SK-N-SH (cell line): ENCODE data around the gene TACSTD2. TPM values are rescaled to one million over a fixed set of nuclear protein-coding genes. Genes with fewer than 3 reads are reported as not detected.
"Not testable (repeated sequence)": the region's sequence is repeated elsewhere in the genome, so short reads cannot be mapped to it uniquely, and the experiment has no call there.

Experiments
- CTCF ChIA-PET: fragments of 300-600, 350-600 bp; formaldehyde crosslinking; extraction: SDS; loops from one replicate; lab custom pipeline; 2021; lab: Yijun Ruan, JAX
- POLR2A ChIA-PET: fragments of 350-600 bp; sonication (Branson Sonifier 250); formaldehyde crosslinking; extraction: SDS; loops from one replicate; lab custom pipeline; 2020; ENCODE audit warnings: antibody characterized with exemption, inconsistent platforms; lab: Yijun Ruan, JAX
- DNase-seq: peaks from one replicate; pipeline ENCODE4 v3.0.0; 2012
- H2AFZ ChIP-seq: fragments of 200-600 bp; sonication (generic); 2 replicates; pipeline ENCODE4 v1.8.1; 2016; ENCODE audit warnings: antibody characterized with exemption, mild to moderate bottlenecking, low read depth
- H3F3A ChIP-seq: fragments of 200-600 bp; sonication (generic); replicated peaks from 2 replicates; pipeline ENCODE3; 2016; ENCODE audit warnings: antibody characterized with exemption, mild to moderate bottlenecking; ENCODE audit not compliant: insufficient read depth
- H3K27ac ChIP-seq, 2 experiments: fragments of 200-500 bp in 1 of 2; fragments of 200-600 bp in 1 of 2; sonication (Bioruptor generic) in 1 of 2; sonication (generic), shearing (Covaris generic) in 1 of 2; 2 replicates each; pipeline versions ENCODE4 v1.5.1 to v1.6.1; 2014 to 2016; ENCODE audit warnings: low read depth in 2 of 2, inconsistent platforms in 1 of 2, low read length in 1 of 2, mild to moderate bottlenecking in 1 of 2, mixed read lengths in 1 of 2
- H3K27me3 ChIP-seq: fragments of 200-600 bp; sonication (generic), shearing (Covaris generic); 2 replicates; pipeline ENCODE4 v1.6.1; 2016; ENCODE audit warnings: mixed run types; ENCODE audit not compliant: insufficient read depth
- H3K36me3 ChIP-seq, 2 experiments: fragments of 200-500 bp in 1 of 2; fragments of 200-600 bp in 1 of 2; sonication (Bioruptor generic) in 1 of 2; sonication (generic) in 1 of 2; replicated peaks in 1 of 2; 2 replicates each; pipeline versions ENCODE3 to v1.5.1; 2014 to 2016; ENCODE audit warnings: low read length in 1 of 2, mild to moderate bottlenecking in 1 of 2; ENCODE audit not compliant: insufficient read depth in 2 of 2, control insufficient read depth in 1 of 2
- H3K4me1 ChIP-seq, 2 experiments: fragments of 200-500 bp in 1 of 2; fragments of 200-600 bp in 1 of 2; sonication (Bioruptor generic) in 1 of 2; sonication (generic), shearing (Covaris generic) in 1 of 2; 2 replicates each; pipeline versions ENCODE4 v1.5.1 to v1.6.1; 2014 to 2016; ENCODE audit warnings: low read depth in 1 of 2, low read length in 1 of 2, mixed run types in 1 of 2; ENCODE audit not compliant: insufficient read depth in 2 of 2, control insufficient read depth in 1 of 2
- H3K4me2 ChIP-seq: fragments of 200-600 bp; sonication (generic), shearing (Covaris generic); 2 replicates; pipeline ENCODE4 v1.6.1; 2017; ENCODE audit warnings: mixed run types
- H3K4me3 ChIP-seq, 2 experiments: fragments of 200-500 bp in 1 of 2; fragments of 200-600 bp in 1 of 2; sonication (Bioruptor generic) in 1 of 2; sonication (generic), shearing (Covaris generic) in 1 of 2; 2 replicates each; pipeline versions ENCODE4 v1.5.1 to v1.8.1; 2014 to 2016; ENCODE audit warnings: low read depth in 2 of 2, inconsistent platforms in 1 of 2, low read length in 1 of 2, mild to moderate bottlenecking in 1 of 2, mixed read lengths in 1 of 2, moderate library complexity in 1 of 2
- H3K79me2 ChIP-seq: fragments of 200-600 bp; sonication (generic); 2 replicates; pipeline ENCODE4 v1.8.1; 2017; ENCODE audit warnings: mild to moderate bottlenecking; ENCODE audit not compliant: insufficient read depth
- H3K9ac ChIP-seq: fragments of 200-600 bp; sonication (generic); 2 replicates; pipeline ENCODE4 v1.6.1; 2017; ENCODE audit warnings: mixed run types
- H3K9me2 ChIP-seq: fragments of 200-600 bp; sonication (generic); 2 replicates; pipeline ENCODE4 v1.6.1; 2017; ENCODE audit warnings: mixed run types
- H3K9me3 ChIP-seq: fragments of 200-600 bp; sonication (generic); 2 replicates; pipeline ENCODE4 v1.6.1; 2017; ENCODE audit warnings: mixed run types, mild to moderate bottlenecking, moderate library complexity
- H4K20me1 ChIP-seq: fragments of 200-600 bp; sonication (generic); 2 replicates; pipeline ENCODE4 v1.6.1; 2017; ENCODE audit warnings: mild to moderate bottlenecking, mixed run types; ENCODE audit not compliant: insufficient read depth
- CHD2 ChIP-seq: fragments of 150-350 bp; IDR thresholded peaks from 2 replicates; pipeline ENCODE4 v1.6.1; 2018; ENCODE audit warnings: low read length; ENCODE audit not compliant: partially characterized antibody
- EP300 ChIP-seq, 2 experiments: IDR thresholded peaks; 2 replicates each; pipeline versions ENCODE4 v1.4.0 to v1.6.1; 2012; ENCODE audit warnings: borderline replicate concordance in 1 of 2, low read depth in 1 of 2, low read length in 1 of 2
- FOXM1 ChIP-seq: IDR thresholded peaks from 2 replicates; pipeline ENCODE4 v1.4.0; 2012; ENCODE audit warnings: low read depth, mild to moderate bottlenecking
- GABPA ChIP-seq: IDR thresholded peaks from 2 replicates; pipeline ENCODE4 v1.4.0; 2012; ENCODE audit warnings: low read depth, mild to moderate bottlenecking
- JUND ChIP-seq: IDR thresholded peaks from 2 replicates; pipeline ENCODE4 v1.4.0; 2012
- MEF2A ChIP-seq: IDR thresholded peaks from 2 replicates; pipeline ENCODE4 v1.4.0; 2012; ENCODE audit warnings: low read depth, borderline replicate concordance
- MXI1 ChIP-seq: IDR thresholded peaks from 2 replicates; pipeline ENCODE4 v1.6.1; 2012; ENCODE audit warnings: mild to moderate bottlenecking, low read depth, low read length, improper control_type of control experiment
- NFIC ChIP-seq: IDR thresholded peaks from 2 replicates; pipeline ENCODE4 v1.4.0; 2012; ENCODE audit warnings: borderline replicate concordance
- NRF1 ChIP-seq: IDR thresholded peaks from 2 replicates; pipeline ENCODE4 v1.6.1; 2012; ENCODE audit warnings: low read depth, mild to moderate bottlenecking, low read length
- POLR2AphosphoS5 ChIP-seq: IDR thresholded peaks from 2 replicates; pipeline ENCODE4 v1.6.1; 2012; ENCODE audit warnings: low read depth, low read length
- RCOR1 ChIP-seq: fragments of 150-350 bp; IDR thresholded peaks from 2 replicates; pipeline ENCODE4 v1.6.1; 2017; ENCODE audit warnings: antibody characterized with exemption, low read length
- RXRA ChIP-seq: IDR thresholded peaks from 2 replicates; pipeline ENCODE4 v1.4.0; 2012; ENCODE audit warnings: low read depth, mild to moderate bottlenecking, borderline replicate concordance
- SMC3 ChIP-seq: IDR thresholded peaks from 2 replicates; pipeline ENCODE4 v1.6.1; 2012; ENCODE audit warnings: low read depth, low read length, improper control_type of control experiment
- TEAD4 ChIP-seq: IDR thresholded peaks from 2 replicates; pipeline ENCODE4 v1.4.0; 2012; ENCODE audit warnings: mild to moderate bottlenecking, borderline replicate concordance; ENCODE audit not compliant: insufficient read depth
- WGBS: methylation state at CpG from one replicate; pipeline ENCODE4 v1.1.6; 2017; ENCODE audit warnings: low lambda C conversion rate; 5-methylcytosine and 5-hydroxymethylcytosine counted together
- polyA plus RNA-seq, 3 experiments: library from polyadenylated mRNA; depleted of rRNA; stranded (reverse); fragments of >200 nt; gene quantifications; 2 replicates each; pipeline ENCODE4 v1.2.3, GENCODE V29; 2012
- TF ChIP-seq, protein P1 (sequence below): fragments of 200-600 bp; sonication (generic); IDR thresholded peaks from 2 replicates; pipeline ENCODE4 v1.6.1; 2017; ENCODE audit warnings: antibody characterized with exemption, mild to moderate bottlenecking, moderate library complexity
- TF ChIP-seq, protein P2 (sequence below): IDR thresholded peaks from 2 replicates; pipeline ENCODE4 v1.4.0; 2012; ENCODE audit warnings: low read depth
- TF ChIP-seq, protein P3 (sequence below): fragments of 150-350 bp; IDR thresholded peaks from 2 replicates; pipeline ENCODE4 v1.6.1; 2016; ENCODE audit warnings: mild to moderate bottlenecking, low read depth, low read length
- TF ChIP-seq, protein P4 (sequence below): IDR thresholded peaks from 2 replicates; pipeline ENCODE4 v1.4.0; 2012; ENCODE audit warnings: low read depth, borderline replicate concordance

TACSTD2 gene
- polyA plus RNA-seq, 1 of the 3 experiments (the other 2 are of a cell fraction): 0.02 TPM

DNA sequence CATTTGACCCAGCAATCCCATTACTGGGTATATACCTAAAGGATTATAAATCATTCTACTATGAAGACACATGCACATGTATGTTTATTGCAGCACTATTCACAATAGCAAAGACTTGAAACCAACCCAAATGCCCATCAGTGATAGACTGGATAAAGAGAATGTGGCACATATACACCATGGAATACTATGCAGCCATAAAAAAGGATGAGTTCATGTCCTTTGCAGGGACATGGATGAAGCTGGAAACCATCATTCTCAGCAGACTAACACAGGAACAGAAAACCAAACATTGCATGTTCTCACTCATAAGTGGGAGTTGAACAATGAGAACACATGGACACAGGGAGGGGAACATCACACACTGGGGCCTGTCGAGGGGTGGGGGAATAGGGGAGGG is 13.3 kb downstream of the TACSTD2 start:
- H3K4me1 ChIP-seq, H3K27me3 ChIP-seq, H3K9me2 ChIP-seq, H3F3A ChIP-seq, DNase-seq, H3K4me2 ChIP-seq, H3K27ac ChIP-seq, H3K36me3 ChIP-seq, POLR2A ChIA-PET, H2AFZ ChIP-seq, H3K9me3 ChIP-seq, H3K4me3 ChIP-seq, H4K20me1 ChIP-seq, H3K79me2 ChIP-seq, H3K9ac ChIP-seq: not testable (repeated sequence)
- WGBS: 17% methylated on average over 1 of the region's 1 CpG
- CTCF ChIA-PET: interaction anchor here (1.3 kb wide), 1 partner anchor 47 kb away, joined by 3 read pairs; no protein-coding TSS in a partner anchor

DNA sequence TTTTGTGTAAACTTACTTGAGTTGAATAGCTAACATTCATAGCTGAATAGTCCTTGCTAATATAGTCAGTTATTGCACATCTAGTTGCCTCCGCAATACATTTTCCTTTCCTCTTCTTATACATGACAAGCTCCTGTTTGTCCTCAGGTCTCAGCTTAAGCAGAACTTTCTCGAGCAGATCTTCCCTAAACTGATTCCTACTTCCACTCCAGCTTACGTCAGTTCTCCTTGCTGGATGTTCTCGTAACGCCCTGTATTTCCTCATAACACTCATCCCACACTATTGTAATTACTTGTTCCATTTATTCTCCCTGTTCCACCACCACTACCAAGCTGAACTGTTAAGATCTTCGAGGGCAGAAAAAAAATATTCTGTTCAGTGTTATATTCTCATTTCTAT is 15.4 kb downstream of the TACSTD2 start:
- Histone ChIP-seq H3F3A (no peaks in the 10 kb centered on the region), H3K27ac (no peak overlapping the region), H3K9ac (no peak overlapping the region), H3K79me2 (no peaks in the 10 kb centered on the region), H3K4me3 (no peak overlapping the region), H3K4me1 (no peaks in the 10 kb centered on the region), H3K9me2 (no peaks in the 10 kb centered on the region), H3K4me2 (no peak overlapping the region), H3K36me3 (no peaks in the 10 kb centered on the region), H3K9me3 (no peaks in the 10 kb centered on the region), H2AFZ (no peak overlapping the region), H3K27me3 (no peaks in the 10 kb centered on the region), H4K20me1 (no peaks in the 10 kb centered on the region)
- no peak for DNase-seq
- ChIA-PET CTCF (interaction anchor here (1.1 to 1.5 kb wide), 2 partner anchors 15 to 46 kb away, joined by 3 to 7 read pairs; partner anchors contain the start of gene OMA1), POLR2A (no interaction called here)
- TF ChIP-seq NFIC (no peak), TEAD4 (no peak), POLR2AphosphoS5 (no peak), EP300 (IDR thresholded peaks at IDR 0.05; ENCODE audit: borderline replicate concordance in 1 of 2, low read depth in 1 of 2, low read length in 1 of 2) (no peak), RXRA (no peak), MEF2A (no peak), RCOR1 (no peak), GABPA (no peak), SMC3 (no peak), MXI1 (no peak), JUND (no peak), FOXM1 (no peak), CHD2 (no peak), NRF1 (no peak)
- TF ChIP-seq, protein P1, sequence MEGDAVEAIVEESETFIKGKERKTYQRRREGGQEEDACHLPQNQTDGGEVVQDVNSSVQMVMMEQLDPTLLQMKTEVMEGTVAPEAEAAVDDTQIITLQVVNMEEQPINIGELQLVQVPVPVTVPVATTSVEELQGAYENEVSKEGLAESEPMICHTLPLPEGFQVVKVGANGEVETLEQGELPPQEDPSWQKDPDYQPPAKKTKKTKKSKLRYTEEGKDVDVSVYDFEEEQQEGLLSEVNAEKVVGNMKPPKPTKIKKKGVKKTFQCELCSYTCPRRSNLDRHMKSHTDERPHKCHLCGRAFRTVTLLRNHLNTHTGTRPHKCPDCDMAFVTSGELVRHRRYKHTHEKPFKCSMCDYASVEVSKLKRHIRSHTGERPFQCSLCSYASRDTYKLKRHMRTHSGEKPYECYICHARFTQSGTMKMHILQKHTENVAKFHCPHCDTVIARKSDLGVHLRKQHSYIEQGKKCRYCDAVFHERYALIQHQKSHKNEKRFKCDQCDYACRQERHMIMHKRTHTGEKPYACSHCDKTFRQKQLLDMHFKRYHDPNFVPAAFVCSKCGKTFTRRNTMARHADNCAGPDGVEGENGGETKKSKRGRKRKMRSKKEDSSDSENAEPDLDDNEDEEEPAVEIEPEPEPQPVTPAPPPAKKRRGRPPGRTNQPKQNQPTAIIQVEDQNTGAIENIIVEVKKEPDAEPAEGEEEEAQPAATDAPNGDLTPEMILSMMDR: no peak
- TF ChIP-seq, protein P2, sequence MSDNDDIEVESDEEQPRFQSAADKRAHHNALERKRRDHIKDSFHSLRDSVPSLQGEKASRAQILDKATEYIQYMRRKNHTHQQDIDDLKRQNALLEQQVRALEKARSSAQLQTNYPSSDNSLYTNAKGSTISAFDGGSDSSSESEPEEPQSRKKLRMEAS: no peak
- TF ChIP-seq, protein P3, sequence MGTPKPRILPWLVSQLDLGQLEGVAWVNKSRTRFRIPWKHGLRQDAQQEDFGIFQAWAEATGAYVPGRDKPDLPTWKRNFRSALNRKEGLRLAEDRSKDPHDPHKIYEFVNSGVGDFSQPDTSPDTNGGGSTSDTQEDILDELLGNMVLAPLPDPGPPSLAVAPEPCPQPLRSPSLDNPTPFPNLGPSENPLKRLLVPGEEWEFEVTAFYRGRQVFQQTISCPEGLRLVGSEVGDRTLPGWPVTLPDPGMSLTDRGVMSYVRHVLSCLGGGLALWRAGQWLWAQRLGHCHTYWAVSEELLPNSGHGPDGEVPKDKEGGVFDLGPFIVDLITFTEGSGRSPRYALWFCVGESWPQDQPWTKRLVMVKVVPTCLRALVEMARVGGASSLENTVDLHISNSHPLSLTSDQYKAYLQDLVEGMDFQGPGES: no peak
- TF ChIP-seq, protein P4, sequence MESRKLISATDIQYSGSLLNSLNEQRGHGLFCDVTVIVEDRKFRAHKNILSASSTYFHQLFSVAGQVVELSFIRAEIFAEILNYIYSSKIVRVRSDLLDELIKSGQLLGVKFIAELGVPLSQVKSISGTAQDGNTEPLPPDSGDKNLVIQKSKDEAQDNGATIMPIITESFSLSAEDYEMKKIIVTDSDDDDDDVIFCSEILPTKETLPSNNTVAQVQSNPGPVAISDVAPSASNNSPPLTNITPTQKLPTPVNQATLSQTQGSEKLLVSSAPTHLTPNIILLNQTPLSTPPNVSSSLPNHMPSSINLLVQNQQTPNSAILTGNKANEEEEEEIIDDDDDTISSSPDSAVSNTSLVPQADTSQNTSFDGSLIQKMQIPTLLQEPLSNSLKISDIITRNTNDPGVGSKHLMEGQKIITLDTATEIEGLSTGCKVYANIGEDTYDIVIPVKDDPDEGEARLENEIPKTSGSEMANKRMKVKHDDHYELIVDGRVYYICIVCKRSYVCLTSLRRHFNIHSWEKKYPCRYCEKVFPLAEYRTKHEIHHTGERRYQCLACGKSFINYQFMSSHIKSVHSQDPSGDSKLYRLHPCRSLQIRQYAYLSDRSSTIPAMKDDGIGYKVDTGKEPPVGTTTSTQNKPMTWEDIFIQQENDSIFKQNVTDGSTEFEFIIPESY: no peak
- WGBS: 50% methylated on average over 6 of the region's 6 CpGs
